Activated naive CD4-positive, alpha-beta T cell treated with anti-CD3 and anti-CD28 coated beads, Interleukin-2, amount 50 U/mL, for 72 hours (primary cell): ENCODE measurements around the gene PIAS1. TPM values are rescaled to one million over a fixed set of nuclear protein-coding genes. Genes with fewer than 3 reads are reported as not detected.
"Not testable (repeated sequence)": the region's sequence is repeated elsewhere in the genome, so short reads cannot be mapped to it uniquely, and the experiment has no call there.

Source experiments
- ATAC-seq, 2 donors: fragments of 150-1000 bp; cut with Tn5 transposase; 2 replicates each; pipeline ENCODE4 v1.10.0; 2021; ENCODE audit warnings: mild to moderate bottlenecking in 2 of 2, moderate library complexity in 2 of 2
- DNase-seq, 2 donors: peaks; one replicate each; pipeline ENCODE4 v3.0.0; 2021 to 2022; ENCODE audit warnings: low spot score in 2 of 2
- H3K27ac Mint-ChIP-seq, 2 donors: one replicate each; pipeline ENCODE4 v1.8.0; 2022; ENCODE audit warnings: mild to moderate bottlenecking in 2 of 2, mixed read lengths in 2 of 2
- H3K36me3 Mint-ChIP-seq, 2 donors: one replicate each; pipeline ENCODE4 v1.8.0; 2022; ENCODE audit warnings: mixed read lengths in 2 of 2
- H3K9me3 Mint-ChIP-seq, 2 donors: one replicate each; pipeline ENCODE4 v1.8.0; 2022; ENCODE audit warnings: mixed read lengths in 2 of 2
- total RNA-seq, 2 donors: library from RNA; stranded (reverse); gene quantifications; one replicate each; pipeline ENCODE4 v1.2.3, GENCODE V29; 2022

The PIAS1 gene
- 10 to 100 TPM; 43.6 to 43.9 TPM for total RNA-seq

DNA sequence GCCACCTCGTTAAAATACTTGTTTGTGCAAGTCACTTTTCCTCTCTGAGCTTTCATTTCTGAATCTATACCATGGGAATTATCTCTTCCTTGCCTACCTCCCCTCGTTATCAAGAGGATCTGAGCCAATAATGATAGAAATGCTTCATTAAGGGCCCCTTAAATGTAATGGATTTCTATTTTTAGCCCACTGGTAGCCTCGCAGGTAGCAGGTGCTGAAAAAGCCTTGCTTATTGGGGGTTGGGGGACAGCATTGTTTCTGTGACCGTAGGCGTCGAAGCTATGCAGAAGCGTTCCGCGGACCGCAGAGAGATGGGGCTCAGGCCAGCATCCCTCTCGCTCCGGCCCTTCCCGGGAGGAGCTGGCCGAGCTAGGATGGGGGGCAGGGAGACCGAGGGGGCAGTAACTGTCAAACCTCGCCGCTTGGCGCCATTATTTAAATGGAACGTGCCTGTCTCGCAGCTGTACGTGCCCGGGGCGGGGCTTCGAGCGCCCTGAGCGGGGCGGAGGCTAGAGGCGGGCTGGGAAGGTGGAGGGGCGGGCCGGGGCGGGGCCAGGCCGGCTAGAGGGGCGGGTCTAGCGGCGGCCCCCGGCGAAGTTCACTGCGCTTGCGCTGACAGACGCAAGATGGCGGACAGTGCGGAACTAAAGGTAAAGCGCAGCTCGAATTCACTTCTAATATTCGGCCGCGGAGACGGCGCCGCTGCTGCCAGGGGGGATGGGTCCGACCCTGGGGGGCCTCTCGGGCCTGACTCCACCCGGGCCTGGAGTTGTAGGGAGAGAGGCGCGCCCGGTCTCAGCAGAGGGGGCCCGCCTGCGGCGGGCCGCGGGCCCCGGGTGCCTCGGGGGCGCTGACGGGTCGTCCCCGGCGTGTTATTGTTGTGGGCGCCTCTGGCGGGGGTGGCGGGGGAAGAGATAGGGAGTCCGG is at the start of gene PIAS1:
Gene PIAS1, plus strand, starts transcription at position 615 of the 927 bp plus-strand sequence. Its CDS starts 12 bp downstream, at position 627.
- ATAC-seq (peak; percentile 94 to 95), DNase-seq (peak; percentile 90 to 93)
- Mint-ChIP-seq H3K27ac (peak within 1 kb of the TSS; percentile 83 to 96), H3K36me3 (peaks cover 10 to 14% of the 10 kb centered on the region in 2 donors), H3K9me3 (peaks cover 0 to 7% of the 10 kb centered on the region in 2 donors)

DNA sequence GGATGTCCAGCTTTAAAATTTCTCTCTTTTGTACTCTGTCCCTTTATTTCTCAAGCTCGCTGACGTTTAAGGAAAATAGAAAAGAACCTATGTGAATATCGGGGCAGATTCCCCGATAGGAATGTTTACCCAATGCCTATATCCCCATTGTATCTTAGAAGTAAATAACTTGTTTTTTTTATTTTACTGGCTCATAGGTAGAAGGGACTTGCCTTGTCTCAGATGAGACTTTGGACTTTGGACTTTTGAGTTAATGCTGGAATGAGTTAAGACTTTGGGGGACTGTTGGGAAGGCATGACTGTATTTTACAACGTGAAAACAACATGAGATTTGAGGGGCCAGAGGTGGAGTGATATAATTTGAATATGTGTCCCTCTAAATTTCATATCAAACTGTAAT is 46.5 kb upstream of the PIAS1 start:
- not testable (repeated sequence) for DNase-seq, H3K27ac Mint-ChIP-seq, ATAC-seq
- peaks cover 6 to 15% of the 10 kb centered on the region in 2 donors for H3K36me3 Mint-ChIP-seq
- peaks cover 10% of the 10 kb centered on the region in 2 donors for H3K9me3 Mint-ChIP-seq

DNA sequence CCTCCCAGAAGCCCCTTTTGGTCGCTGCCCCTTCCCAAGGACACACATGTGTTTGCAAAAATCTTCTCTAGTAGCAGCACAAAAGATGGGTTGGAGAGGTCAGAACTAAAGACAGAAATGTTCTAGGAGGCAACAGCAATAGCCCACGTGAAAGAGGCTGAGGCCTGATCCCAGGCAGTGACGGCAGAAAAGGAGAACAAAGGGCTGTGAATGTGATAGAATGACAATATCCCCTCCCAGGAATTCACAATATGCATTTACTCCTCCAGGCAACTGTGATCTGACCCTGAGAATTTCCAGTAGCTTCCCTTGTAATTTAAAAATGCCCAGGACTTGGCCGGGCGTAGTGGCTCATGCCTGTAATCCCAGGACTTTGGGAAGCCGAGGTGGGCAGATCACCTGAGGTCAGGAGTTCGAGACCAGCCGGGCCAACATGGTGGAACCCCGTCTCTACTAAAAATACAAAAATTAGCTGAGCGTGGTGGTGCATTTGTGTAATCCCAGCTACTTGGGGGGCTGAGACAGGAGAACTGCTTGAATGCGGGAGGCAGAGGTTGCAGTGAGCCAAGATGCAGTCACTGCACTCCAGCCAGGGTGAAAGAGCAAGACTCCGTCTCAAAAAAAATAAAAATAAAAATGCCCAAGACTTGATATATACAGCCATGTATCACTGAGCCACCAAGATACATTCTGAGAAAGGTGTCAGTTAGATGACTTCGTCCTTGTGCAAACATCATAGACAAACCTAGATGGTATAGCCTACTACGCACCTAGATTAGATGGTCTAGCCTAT is 43.6 kb upstream of the PIAS1 start:
- H3K9me3 Mint-ChIP-seq: peaks cover 10% of the 10 kb centered on the region in 2 donors
- H3K27ac Mint-ChIP-seq: no peak overlapping the region
- ATAC-seq (no peak), DNase-seq (no peak)
- H3K36me3 Mint-ChIP-seq: peaks cover 6 to 15% of the 10 kb centered on the region in 2 donors

DNA sequence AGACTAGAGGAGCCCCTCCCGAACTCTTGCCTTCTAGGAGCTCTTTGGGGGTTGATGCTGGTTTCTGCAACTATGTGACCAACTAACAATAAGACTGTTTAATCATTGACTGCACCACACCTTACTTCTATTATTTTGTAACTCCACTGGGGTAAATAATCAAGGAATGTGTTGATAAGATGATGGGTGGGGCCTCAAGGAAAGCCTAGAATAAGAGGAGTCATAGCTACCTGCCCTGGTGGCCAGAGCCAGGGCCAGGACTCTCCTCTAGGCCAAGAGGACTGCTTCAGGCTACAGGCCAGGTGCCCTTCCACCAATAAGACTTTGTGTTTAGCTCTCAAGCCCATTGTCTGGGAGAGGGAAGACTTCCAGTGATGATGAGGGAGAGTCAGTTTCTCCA is 41.2 kb upstream of the PIAS1 start:
- peaks cover 0 to 8% of the 10 kb centered on the region in 2 donors for H3K36me3 Mint-ChIP-seq

DNA sequence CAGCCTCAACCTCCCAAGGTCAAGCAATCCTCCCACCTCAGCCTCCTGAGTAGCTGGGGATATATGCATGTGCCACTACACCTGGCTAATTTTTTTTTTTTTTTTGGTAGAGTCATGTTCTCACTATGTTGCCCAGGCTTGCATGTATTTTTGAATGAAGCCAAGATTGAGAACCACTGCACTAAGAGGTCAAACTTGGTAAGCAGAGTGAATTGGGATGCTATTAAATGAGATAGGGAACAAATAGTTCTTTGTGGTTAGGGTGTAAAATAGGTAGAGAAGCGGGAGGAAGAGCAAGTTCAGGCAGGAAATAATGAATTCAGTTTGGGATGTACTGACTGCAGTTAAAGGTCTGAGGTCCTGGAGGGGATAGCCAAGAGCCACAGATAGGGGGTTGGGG is 39.9 kb upstream of the PIAS1 start:
- ATAC-seq: no peak
- DNase-seq: no peak
- Mint-ChIP-seq H3K36me3 (no peaks in the 10 kb centered on the region), H3K9me3 (no peaks in the 10 kb centered on the region), H3K27ac (no peak overlapping the region)

More for the DNA sequence above, 41.2 kb upstream of the PIAS1 start:
- no peak for DNase-seq
- H3K9me3 Mint-ChIP-seq: peaks cover 3 to 4% of the 10 kb centered on the region in 2 donors
- no peak overlapping the region for H3K27ac Mint-ChIP-seq
- ATAC-seq: no peak

DNA sequence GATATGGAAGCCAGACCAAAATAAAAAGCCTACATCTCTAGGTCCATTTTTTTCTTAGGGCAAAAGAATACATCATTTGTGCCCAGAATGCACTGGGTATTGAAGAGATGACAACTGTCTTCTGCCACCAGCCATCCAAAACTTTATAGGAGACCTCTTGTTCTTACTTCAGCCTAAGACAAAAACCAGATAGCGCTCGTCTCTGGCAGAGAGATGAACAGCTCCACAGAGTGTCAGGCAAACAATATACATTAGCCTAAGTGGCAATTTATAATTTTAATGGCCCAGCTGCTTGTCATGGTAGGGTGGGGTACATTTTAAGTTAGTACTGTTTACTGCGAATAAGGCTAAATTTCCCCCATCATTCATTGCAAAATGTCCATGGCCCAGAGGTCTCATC is 38.9 kb upstream of the PIAS1 start:
- H3K27ac Mint-ChIP-seq: no peak overlapping the region
- H3K9me3 Mint-ChIP-seq: no peaks in the 10 kb centered on the region
- H3K36me3 Mint-ChIP-seq: no peaks in the 10 kb centered on the region
- no peak for DNase-seq
- no peak for ATAC-seq

DNA sequence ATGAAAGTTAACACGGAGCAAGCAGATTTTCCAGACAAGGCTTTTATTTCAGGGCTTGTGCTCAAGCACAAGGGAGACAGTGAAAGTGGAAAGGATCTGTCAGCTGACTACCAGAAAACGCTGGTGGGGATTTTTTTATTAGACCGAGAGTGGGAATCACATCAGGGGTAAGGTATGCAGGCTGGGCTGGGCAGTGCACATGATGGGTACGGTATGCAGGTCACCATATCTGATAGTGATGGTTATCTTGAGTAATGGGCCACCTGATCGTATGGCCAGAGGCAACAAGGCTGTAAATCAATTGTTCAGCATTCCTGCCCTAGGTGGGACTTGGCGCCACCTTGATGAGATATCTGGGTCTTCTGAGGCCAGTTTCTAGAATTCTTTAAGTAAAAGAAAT is 36.9 kb upstream of the PIAS1 start:
- no peaks in the 10 kb centered on the region for H3K36me3 Mint-ChIP-seq
- ATAC-seq (no peak), DNase-seq (no peak)
- no peak overlapping the region for H3K27ac Mint-ChIP-seq
- H3K9me3 Mint-ChIP-seq: no peaks in the 10 kb centered on the region

DNA sequence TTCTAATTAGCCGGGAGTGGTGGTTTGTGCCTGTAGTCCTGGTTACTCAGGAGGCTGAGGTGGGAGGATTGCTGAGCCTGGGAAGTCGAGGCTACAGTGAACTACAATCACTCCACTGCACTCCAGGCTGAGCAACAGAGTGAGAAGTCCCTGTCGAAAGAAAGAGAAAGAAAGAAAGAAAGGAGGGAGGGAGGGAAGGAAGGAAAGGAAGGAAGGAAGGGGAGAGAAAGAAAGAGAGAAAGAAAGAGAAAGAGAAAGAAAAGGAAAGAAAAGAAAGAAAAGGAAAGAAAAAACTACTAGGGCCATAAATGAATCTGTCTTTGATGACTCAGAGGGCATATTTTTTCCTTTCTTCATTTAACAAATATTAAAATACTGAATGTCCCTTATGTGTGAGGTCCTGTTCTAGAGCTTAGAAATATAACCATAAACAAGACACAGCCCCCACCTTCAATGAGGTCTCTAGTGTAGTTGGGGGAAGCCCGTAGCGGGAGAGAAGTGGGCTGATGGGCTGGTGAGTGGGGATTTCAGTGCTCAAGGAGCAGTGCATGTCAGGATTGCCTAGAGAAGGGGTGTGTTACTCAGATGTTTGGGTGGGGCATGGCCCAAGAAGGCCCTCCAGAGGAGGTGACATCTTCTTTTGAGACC is 35.2 kb upstream of the PIAS1 start:
- Mint-ChIP-seq H3K27ac (peak overlapping the region in 1 of 2 donors; percentile 24), H3K9me3 (no peaks in the 10 kb centered on the region), H3K36me3 (no peaks in the 10 kb centered on the region)
- ATAC-seq (no peak), DNase-seq (no peak)

DNA sequence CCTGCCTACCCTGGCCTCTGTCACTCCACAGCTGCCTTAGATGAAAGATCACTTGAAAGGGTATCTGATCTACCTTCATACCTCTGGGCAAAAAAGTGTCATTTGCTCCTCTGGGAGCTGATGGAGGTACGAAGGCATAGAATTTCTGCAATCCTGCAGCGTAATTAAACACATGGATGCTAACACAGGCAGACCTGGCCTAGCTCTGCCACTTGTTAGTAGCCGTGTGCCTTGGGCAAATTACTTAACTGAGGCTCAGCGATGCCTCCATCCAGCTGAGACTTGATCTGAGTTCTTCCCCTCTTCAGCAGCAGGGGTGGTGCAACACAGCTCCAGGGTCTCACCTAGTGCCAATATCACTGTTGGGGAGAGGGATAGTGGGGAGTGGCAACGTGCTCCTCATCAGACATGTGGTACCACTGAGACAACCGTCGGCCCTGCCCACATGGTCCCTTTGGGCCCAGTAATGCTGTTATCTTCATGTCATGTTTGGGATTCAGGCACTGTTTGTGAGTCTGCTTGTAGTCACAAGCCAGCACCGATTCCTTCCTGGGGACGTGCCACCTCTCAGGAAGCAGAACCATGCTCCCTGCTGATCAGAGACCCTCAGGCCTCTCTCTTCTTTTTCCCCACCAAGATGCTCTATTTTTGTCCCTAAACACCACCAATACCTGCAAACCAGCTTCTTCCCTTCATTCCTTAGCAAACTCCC is 34.1 kb upstream of the PIAS1 start:
- H3K9me3 Mint-ChIP-seq: no peaks in the 10 kb centered on the region
- ATAC-seq (no peak), DNase-seq (no peak)
- H3K27ac Mint-ChIP-seq: no peak overlapping the region
- H3K36me3 Mint-ChIP-seq: no peaks in the 10 kb centered on the region

DNA sequence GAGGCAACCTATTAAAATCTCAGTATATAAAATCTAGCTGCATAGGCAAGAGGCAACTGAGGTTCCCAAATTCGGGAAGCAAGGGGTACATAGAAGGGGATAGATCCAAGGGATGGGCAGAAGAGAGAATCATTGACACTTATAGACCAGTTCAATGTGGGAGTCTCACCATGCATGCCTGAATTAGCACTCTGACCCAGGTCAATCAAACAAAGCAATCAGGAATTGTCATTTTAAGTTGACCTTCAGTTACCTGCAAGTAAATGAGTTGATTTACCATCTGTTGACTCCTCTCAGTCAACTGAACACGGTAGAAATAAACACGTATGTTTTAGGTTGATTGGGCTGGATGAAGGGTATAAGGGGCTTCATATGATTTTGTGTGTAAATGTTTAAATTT is 33.4 kb upstream of the PIAS1 start:
- no peak for DNase-seq
- Mint-ChIP-seq H3K27ac (no peak overlapping the region), H3K36me3 (no peaks in the 10 kb centered on the region), H3K9me3 (no peaks in the 10 kb centered on the region)
- no peak for ATAC-seq

DNA sequence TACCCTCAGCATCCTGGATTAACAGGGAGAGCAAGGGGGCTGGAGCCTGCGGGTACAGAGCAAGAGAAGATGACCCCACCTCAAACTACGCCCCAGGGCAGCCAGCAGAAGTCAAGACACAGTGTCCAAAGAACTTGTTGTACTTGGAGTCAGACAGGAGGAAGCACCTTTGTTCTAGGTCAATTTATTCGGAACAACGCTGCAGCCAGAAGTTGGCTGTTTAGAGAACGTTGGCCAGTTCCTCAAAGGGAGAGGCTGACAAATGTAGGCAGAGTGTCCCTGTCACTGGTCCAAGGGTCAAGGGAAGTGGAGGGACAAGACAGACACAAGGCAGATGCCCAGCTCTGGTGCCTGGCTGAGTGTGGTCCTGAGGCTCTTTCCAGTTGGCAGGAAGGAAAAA is 32.1 kb upstream of the PIAS1 start:
- Mint-ChIP-seq H3K36me3 (no peaks in the 10 kb centered on the region), H3K9me3 (no peaks in the 10 kb centered on the region), H3K27ac (no peak overlapping the region)
- DNase-seq (no peak), ATAC-seq (no peak)

DNA sequence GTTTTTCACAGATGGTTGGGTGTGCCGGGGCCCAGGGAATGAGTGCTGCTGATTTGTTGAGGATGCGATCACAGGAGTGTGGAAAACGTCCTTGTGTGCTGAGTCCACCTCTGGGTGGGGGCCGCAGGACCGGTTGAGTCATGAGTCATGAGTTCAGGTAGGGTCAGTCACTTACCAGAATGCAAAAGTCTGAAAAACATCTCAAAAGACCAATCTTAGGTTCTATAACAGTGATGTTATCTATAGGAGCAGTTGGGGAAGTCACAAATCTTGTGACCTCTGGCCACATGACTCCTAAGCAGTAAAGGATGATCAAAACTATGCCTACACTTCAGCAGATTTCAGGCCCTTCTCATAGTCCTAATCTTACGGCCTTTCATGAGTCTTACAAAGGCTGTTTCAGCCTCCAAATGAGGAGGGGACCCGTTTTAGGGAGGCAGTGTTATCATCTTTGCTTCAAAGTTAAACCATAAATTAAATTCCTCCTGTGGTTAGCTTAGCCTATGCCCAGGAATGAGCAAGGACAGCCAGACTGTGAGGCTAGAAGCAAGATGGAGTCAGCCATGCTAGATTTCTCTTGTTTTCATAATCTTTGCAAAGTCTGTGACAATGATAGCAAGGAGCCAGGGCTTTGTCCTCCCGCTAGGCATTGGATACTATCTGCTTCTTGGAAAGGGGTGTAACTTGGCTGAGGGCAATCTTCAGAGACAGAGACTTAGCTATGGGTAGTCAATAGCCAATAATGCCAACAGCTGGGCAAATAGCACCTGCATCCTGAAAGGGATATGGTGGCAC is 30.6 kb upstream of the PIAS1 start:
- ATAC-seq (no peak), DNase-seq (no peak)
- Mint-ChIP-seq H3K27ac (no peak overlapping the region), H3K9me3 (no peaks in the 10 kb centered on the region), H3K36me3 (no peaks in the 10 kb centered on the region)

DNA sequence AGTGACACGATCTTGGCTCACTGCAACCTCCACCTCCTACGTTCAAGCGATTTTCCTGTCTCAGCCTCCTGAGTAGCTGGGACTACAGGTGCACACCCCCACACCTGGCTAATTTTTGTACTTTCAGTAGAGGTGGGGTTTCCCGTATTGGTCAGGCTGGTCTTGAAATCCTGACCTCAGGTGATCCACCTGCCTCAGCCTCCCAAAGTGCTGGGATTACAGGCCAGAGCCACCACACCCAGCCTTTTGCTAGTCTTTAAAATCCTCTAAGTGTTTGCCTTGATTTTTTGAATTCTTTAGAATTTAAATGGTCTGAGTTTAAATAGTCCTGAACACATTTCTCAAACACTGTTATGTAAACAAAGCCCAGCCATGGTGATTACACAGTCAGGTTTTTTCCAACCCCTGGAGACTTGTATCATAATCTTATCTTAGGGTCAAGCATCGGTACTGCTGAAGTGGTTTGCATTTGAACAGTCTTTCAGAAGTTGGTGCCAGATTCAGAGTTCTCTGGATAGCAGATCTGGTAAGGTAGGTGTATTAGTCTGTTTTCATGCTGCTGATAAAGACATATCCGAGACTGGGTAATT is 28.2 kb upstream of the PIAS1 start:
- Mint-ChIP-seq H3K9me3 (no peaks in the 10 kb centered on the region), H3K27ac (no peak overlapping the region), H3K36me3 (no peaks in the 10 kb centered on the region)
- ATAC-seq: no peak
- no peak for DNase-seq

DNA sequence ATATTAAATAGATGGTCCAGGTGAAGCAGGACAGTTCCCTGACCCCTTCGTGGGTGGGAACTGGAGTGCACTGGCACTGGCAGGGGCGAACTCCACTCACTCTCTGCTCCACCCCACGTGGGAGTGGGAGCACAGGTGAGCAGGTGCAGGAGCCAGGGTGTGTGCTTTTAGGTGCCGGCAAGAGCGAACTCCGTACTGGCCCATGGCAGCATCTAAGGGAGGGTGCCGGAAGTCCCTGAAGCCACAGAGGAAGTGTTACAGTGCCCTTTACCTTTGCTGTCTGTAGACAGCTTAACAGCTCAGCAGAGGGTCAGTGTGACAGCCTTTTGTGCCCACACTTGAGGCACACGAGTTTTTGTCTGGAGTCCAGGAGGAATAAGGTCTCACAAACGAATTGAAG is 26.7 kb upstream of the PIAS1 start:
- DNase-seq: no peak
- H3K36me3 Mint-ChIP-seq: no peaks in the 10 kb centered on the region
- no peaks in the 10 kb centered on the region for H3K9me3 Mint-ChIP-seq
- ATAC-seq: no peak
- H3K27ac Mint-ChIP-seq: no peak overlapping the region

DNA sequence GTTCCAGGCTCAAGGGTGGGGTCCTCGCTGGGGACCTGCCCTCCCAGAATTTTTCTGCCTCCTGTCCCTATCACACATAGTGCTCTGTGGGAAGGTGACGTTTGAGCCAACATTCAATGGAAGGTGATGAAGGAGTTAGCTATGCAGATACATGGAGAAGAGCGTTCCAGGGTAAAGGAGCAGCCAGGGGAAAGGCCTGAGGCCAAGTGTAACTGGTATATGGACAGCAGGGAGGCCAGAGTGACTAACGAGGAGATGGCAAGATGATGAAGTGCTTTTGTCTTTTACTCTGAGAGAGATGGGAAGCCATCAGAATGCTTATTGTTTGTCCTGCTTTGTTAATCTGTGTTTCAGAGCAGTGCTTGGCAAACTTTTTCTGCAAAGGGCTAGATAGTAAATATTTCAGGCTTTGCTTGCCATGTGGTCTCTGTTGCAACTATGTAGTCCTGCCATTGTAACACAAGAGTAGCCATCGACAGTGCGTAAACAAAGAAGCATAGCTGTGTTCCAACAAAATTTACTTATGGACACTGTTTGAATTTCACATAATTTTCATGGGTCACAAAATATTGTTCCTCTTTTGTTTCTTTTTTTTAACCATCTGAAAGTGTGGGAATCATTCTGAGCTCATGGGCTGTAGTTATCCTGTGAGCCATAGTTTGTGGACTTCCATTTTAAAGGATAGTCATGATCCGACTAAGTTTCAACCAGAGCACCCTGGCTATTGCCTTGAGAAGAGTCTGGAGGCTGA is 25.8 kb upstream of the PIAS1 start:
- no peaks in the 10 kb centered on the region for H3K36me3 Mint-ChIP-seq
- DNase-seq (no peak), ATAC-seq (no peak)
- no peak overlapping the region for H3K27ac Mint-ChIP-seq
- H3K9me3 Mint-ChIP-seq: no peaks in the 10 kb centered on the region
